ENCODE results near the gene UCK1.
"Not testable (repeated sequence)": the region's sequence is repeated elsewhere in the genome, so short reads cannot be mapped to it uniquely, and the experiment has no call there.

UCK1 gene

DNA sequence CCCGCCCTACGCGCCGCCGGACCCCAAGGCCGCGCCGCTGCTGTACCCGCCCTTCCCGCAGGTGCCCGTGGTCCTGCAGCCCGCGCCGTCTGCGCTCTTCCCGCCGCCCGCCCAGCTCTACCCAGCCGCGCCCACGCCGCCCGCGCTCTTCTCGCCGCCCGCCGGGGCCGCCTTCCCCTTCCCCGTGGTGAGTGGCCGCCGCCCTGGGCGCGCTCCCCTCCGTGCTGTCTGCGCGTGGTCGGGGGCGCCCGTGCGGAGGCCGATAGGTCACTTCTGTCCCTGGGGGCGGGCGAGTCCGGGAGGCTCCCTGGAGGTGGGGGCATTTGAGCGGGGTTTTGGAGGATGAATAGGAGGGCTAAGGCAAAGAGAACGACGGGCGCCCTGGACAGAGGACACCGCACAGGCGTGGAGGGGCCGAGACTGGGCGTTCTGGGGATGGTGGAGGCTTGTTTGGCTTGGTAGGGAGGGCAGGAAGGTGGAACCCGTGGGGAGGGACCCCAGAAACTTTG is 23.8 kb upstream of the UCK1 start:
- H4K5ac ChIP-seq (ENCODE audit: low read length) = no peak overlapping the region
- no peak for DNase-seq
- no peak overlapping the region for H4K8ac ChIP-seq (ENCODE audit: low read depth, low read length)
- no peaks in the 10 kb centered on the region for H3K79me1 ChIP-seq (ENCODE audit: low read length)
- H2BK15ac ChIP-seq (replicated peaks; ENCODE audit: low read depth) = no peak overlapping the region
- no peak overlapping the region for H2BK5ac ChIP-seq (ENCODE audit: low read length)
- no peak overlapping the region for H3K4ac ChIP-seq (ENCODE audit: low read depth, low read length)
- H3K4me3 ChIP-seq (ENCODE audit: low read length) = no peak overlapping the region
- H3K27me3 ChIP-seq (ENCODE audit: insufficient read depth, low read length, poor library complexity) = no peaks in the 10 kb centered on the region
- no CpG with 5 or more reads among the region's 54 CpGs for WGBS (ENCODE audit: extremely low coverage, insufficient coverage, low lambda C conversion rate)
- H3K27ac ChIP-seq (ENCODE audit: low read depth, low read length) = no peak overlapping the region
- no peak overlapping the region for H3K23ac ChIP-seq (ENCODE audit: low read length)
- no peak overlapping the region for H3K4me2 ChIP-seq (ENCODE audit: low read length)
- H2AK5ac ChIP-seq (ENCODE audit: low read length) = no peak overlapping the region
- H3K4me1 ChIP-seq (ENCODE audit: control insufficient read depth, low read depth, low read length) = no peaks in the 10 kb centered on the region
- H3K9ac ChIP-seq (ENCODE audit: low read length) = peak overlapping the region; percentile 24
- H3K79me2 ChIP-seq (ENCODE audit: control insufficient read depth, insufficient read depth, low read length) = no peaks in the 10 kb centered on the region
- peak overlapping the region; percentile 56 for H3K56ac ChIP-seq (ENCODE audit: low read length)
- H2BK120ac ChIP-seq (ENCODE audit: low read depth, low read length) = no peak overlapping the region
- peak overlapping the region; percentile 5 for H3K18ac ChIP-seq (ENCODE audit: low read length)
- no peaks in the 10 kb centered on the region for H3K36me3 ChIP-seq (ENCODE audit: control insufficient read depth, insufficient read depth, low read length)

DNA sequence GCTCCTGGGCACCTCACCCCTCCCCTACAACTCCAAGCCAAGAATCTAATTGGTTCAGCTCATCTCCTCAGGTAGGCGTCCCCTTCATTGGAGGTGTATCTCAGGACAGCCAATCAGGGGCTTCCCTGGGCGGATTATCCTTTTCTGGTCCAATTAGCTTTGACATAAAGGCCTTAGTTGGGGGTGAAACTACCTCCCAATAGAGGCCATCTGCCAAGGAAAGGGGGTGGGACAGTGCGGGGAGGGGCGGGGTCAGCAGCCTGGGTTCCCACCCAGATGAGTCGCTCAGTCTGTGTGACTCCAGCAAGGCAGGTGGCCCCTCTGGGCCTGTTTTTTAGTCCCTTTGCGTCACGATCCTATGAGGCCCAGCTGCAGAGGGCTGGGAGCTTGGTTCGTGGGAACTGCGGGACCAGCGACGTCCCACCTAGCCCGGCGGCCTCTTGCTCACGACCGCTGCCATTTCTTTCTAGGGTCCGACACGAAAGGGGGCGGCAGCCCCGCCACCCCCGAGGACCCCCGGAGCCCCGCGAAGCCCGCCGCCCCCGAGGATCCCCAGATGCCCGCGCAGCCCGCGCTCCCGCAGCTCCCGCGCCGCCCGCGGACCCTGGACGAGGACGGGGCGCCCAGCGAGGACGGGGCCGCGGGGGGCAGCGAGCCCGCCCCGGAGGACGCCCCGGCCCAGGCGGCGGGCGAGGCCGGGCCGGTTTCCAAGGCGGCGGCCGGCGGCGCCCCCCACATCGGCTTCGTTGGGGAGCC is 23.2 kb upstream of the UCK1 start:
- Histone ChIP-seq H2BK120ac (ENCODE audit: low read depth, low read length) (no peak overlapping the region), H3K23ac (ENCODE audit: low read length) (no peak overlapping the region), H3K4ac (ENCODE audit: low read depth, low read length) (no peak overlapping the region), H3K4me1 (ENCODE audit: control insufficient read depth, low read depth, low read length) (no peaks in the 10 kb centered on the region), H2BK15ac (replicated peaks; ENCODE audit: low read depth) (no peak overlapping the region), H3K18ac (ENCODE audit: low read length) (peak overlapping the region; percentile 5), H2BK5ac (ENCODE audit: low read length) (no peak overlapping the region), H3K56ac (ENCODE audit: low read length) (no peak overlapping the region), H3K79me1 (ENCODE audit: low read length) (no peaks in the 10 kb centered on the region), H3K27me3 (ENCODE audit: insufficient read depth, low read length, poor library complexity) (no peaks in the 10 kb centered on the region), H4K8ac (ENCODE audit: low read depth, low read length) (no peak overlapping the region), H3K4me2 (ENCODE audit: low read length) (no peak overlapping the region), H3K4me3 (ENCODE audit: low read length) (no peak overlapping the region), H4K5ac (ENCODE audit: low read length) (no peak overlapping the region), H3K9ac (ENCODE audit: low read length) (no peak overlapping the region), H3K27ac (ENCODE audit: low read depth, low read length) (no peak overlapping the region), H3K79me2 (ENCODE audit: control insufficient read depth, insufficient read depth, low read length) (no peaks in the 10 kb centered on the region), H3K36me3 (ENCODE audit: control insufficient read depth, insufficient read depth, low read length) (no peaks in the 10 kb centered on the region), H2AK5ac (ENCODE audit: low read length) (no peak overlapping the region)
- peak; percentile 72 for DNase-seq
- no CpG with 5 or more reads among the region's 60 CpGs for WGBS (ENCODE audit: extremely low coverage, insufficient coverage, low lambda C conversion rate)

DNA sequence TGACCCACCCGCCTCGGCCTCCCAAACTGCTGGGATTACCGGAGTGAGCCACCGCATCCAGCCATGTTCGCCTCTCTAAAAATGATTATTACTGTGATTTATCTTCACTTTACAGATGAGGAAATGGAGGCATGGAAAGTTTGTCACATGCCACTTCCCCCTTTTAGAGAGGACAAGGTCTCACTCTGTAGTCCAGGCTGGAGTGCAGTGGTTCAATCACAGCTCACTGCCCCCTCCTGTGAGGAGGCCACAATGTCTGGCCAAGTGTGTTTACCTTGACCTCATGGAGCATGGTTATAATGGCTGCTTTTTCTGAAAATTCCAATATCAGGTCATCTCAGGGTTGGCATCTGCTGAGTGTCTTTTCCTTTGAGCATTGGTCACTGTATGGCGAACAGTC is 21.0 kb upstream of the UCK1 start:
- DNase-seq = no peak
- Histone ChIP-seq H3K18ac (ENCODE audit: low read length) (no peak overlapping the region), H3K79me1 (ENCODE audit: low read length) (no peaks in the 10 kb centered on the region), H3K4me3 (ENCODE audit: low read length) (no peak overlapping the region), H3K23ac (ENCODE audit: low read length) (no peak overlapping the region), H4K5ac (ENCODE audit: low read length) (no peak overlapping the region), H3K36me3 (ENCODE audit: control insufficient read depth, insufficient read depth, low read length) (no peaks in the 10 kb centered on the region), H2AK5ac (ENCODE audit: low read length) (peak overlapping the region; percentile 55), H4K8ac (ENCODE audit: low read depth, low read length) (no peak overlapping the region), H3K4ac (ENCODE audit: low read depth, low read length) (no peak overlapping the region), H2BK15ac (replicated peaks; ENCODE audit: low read depth) (no peak overlapping the region), H3K79me2 (ENCODE audit: control insufficient read depth, insufficient read depth, low read length) (no peaks in the 10 kb centered on the region), H2BK5ac (ENCODE audit: low read length) (peak overlapping the region; percentile 46), H3K4me1 (ENCODE audit: control insufficient read depth, low read depth, low read length) (no peaks in the 10 kb centered on the region), H3K9ac (ENCODE audit: low read length) (no peak overlapping the region), H3K27me3 (ENCODE audit: insufficient read depth, low read length, poor library complexity) (no peaks in the 10 kb centered on the region), H3K4me2 (ENCODE audit: low read length) (no peak overlapping the region), H2BK120ac (ENCODE audit: low read depth, low read length) (no peak overlapping the region), H3K27ac (ENCODE audit: low read depth, low read length) (no peak overlapping the region), H3K56ac (ENCODE audit: low read length) (no peak overlapping the region)
- WGBS (ENCODE audit: extremely low coverage, insufficient coverage, low lambda C conversion rate) = no CpG with 5 or more reads among the region's 6 CpGs

DNA sequence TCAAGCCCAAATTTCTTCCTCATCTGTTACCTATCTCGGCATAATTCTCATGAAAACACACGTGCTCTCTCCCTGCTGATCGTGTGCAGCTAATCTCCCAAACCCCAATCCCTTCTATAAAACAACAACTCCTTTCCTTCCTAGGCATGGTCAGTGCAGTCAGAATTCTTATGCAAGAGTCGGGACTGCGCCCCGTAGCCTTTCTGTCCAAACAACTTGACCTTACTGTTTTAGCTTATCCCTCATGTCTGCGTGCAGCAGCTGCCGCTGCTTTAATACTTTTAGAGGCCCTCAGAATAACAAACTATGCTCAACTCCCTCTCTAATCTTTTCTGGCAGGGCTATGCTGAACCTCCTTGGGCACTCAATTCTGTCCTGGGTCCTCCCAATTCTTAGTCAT is 19.4 kb upstream of the UCK1 start:
- not testable (repeated sequence) for H3K79me1 ChIP-seq (ENCODE audit: low read length); DNase-seq; H3K4me1 ChIP-seq (ENCODE audit: control insufficient read depth, low read depth, low read length); H3K23ac ChIP-seq (ENCODE audit: low read length); H3K36me3 ChIP-seq (ENCODE audit: control insufficient read depth, insufficient read depth, low read length); H2BK15ac ChIP-seq (replicated peaks; ENCODE audit: low read depth); H3K27me3 ChIP-seq (ENCODE audit: insufficient read depth, low read length, poor library complexity); H3K18ac ChIP-seq (ENCODE audit: low read length); H4K8ac ChIP-seq (ENCODE audit: low read depth, low read length); H3K9ac ChIP-seq (ENCODE audit: low read length); H3K56ac ChIP-seq (ENCODE audit: low read length); H2AK5ac ChIP-seq (ENCODE audit: low read length); H3K4me2 ChIP-seq (ENCODE audit: low read length); H3K27ac ChIP-seq (ENCODE audit: low read depth, low read length); H2BK120ac ChIP-seq (ENCODE audit: low read depth, low read length); H3K79me2 ChIP-seq (ENCODE audit: control insufficient read depth, insufficient read depth, low read length); H3K4me3 ChIP-seq (ENCODE audit: low read length); H4K5ac ChIP-seq (ENCODE audit: low read length); H2BK5ac ChIP-seq (ENCODE audit: low read length); H3K4ac ChIP-seq (ENCODE audit: low read depth, low read length)
- no CpG with 5 or more reads among the region's 8 CpGs for WGBS (ENCODE audit: extremely low coverage, insufficient coverage, low lambda C conversion rate)

DNA sequence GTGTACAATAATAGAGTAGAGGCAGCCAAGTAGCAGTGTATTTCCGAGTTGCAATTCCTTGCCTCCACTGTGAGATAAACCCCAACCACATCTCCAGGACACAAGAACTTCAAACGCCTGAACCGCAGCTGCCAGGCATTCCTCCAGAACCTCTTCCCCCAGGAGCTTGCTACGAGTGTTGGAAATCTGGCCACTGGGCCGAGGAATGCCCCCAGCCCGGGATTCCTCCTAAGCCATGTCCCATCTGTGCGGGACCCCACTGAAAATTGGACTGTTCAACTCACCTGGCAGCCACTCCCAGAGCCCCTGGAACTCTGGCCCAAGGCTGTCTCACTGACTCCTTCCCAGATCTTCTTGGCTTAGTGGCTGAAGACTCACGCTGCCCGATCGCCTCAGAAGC is 18.1 kb upstream of the UCK1 start:
- not testable (repeated sequence) for H2BK15ac ChIP-seq (replicated peaks; ENCODE audit: low read depth); DNase-seq

More for the DNA sequence above, 18.1 kb upstream of the UCK1 start:
- not testable (repeated sequence) for H3K36me3 ChIP-seq (ENCODE audit: control insufficient read depth, insufficient read depth, low read length); H3K56ac ChIP-seq (ENCODE audit: low read length); H2BK5ac ChIP-seq (ENCODE audit: low read length); H3K27me3 ChIP-seq (ENCODE audit: insufficient read depth, low read length, poor library complexity); H3K4me3 ChIP-seq (ENCODE audit: low read length); H3K4ac ChIP-seq (ENCODE audit: low read depth, low read length); H3K4me2 ChIP-seq (ENCODE audit: low read length); H2BK120ac ChIP-seq (ENCODE audit: low read depth, low read length); H3K9ac ChIP-seq (ENCODE audit: low read length); H3K27ac ChIP-seq (ENCODE audit: low read depth, low read length); H3K23ac ChIP-seq (ENCODE audit: low read length); H4K8ac ChIP-seq (ENCODE audit: low read depth, low read length); H3K4me1 ChIP-seq (ENCODE audit: control insufficient read depth, low read depth, low read length); H4K5ac ChIP-seq (ENCODE audit: low read length); H2AK5ac ChIP-seq (ENCODE audit: low read length); H3K18ac ChIP-seq (ENCODE audit: low read length); H3K79me1 ChIP-seq (ENCODE audit: low read length); H3K79me2 ChIP-seq (ENCODE audit: control insufficient read depth, insufficient read depth, low read length)
- WGBS (ENCODE audit: extremely low coverage, insufficient coverage, low lambda C conversion rate) = no CpG with 5 or more reads among the region's 10 CpGs

All from mesendoderm (in vitro differentiated cells).